Loucy (cell line): Measurements from ENCODE around the gene NDUFB7.
A peak's percentile ranks its signal among the peaks of the same experiment; 100 is the strongest.

ENCODE experiments used
- H2AFZ ChIP-seq: fragments of 200-600 bp; sonication (generic); 2 replicates; pipeline ENCODE4 v1.6.0; 2016; ENCODE audit warnings: antibody characterized with exemption, mild to moderate bottlenecking, low read length, moderate library complexity
- H3F3A ChIP-seq: fragments of 200-600 bp; 2 replicates; pipeline ENCODE4 v1.6.0; 2016; ENCODE audit warnings: antibody characterized with exemption, low read depth, mild to moderate bottlenecking
- H3K27me3 ChIP-seq: fragments of 200-600 bp; sonication (generic); 2 replicates; pipeline ENCODE4 v1.6.1; 2014; ENCODE audit warnings: low read length, mild to moderate bottlenecking; ENCODE audit not compliant: insufficient read depth, poor library complexity, severe bottlenecking
- H3K36me3 ChIP-seq: fragments of 200-600 bp; sonication (generic); 2 replicates; pipeline ENCODE4 v1.6.1; 2016; ENCODE audit warnings: low read length; ENCODE audit not compliant: insufficient read depth
- H3K4me1 ChIP-seq: fragments of 200-600 bp; sonication (generic); 2 replicates; pipeline ENCODE4 v1.5.1; 2014; ENCODE audit warnings: low read length, mild to moderate bottlenecking; ENCODE audit not compliant: insufficient read depth, poor library complexity, severe bottlenecking
- H3K4me2 ChIP-seq: fragments of 200-600 bp; sonication (generic); 2 replicates; pipeline ENCODE4 v1.6.0; 2014; ENCODE audit warnings: antibody characterized with exemption, low read length, low read depth, mild to moderate bottlenecking; ENCODE audit not compliant: poor library complexity, severe bottlenecking
- H3K4me3 ChIP-seq: fragments of 200-600 bp; sonication (generic); 2 replicates; pipeline ENCODE4 v1.5.1; 2014; ENCODE audit warnings: low read length, mild to moderate bottlenecking, mixed read lengths; ENCODE audit not compliant: poor library complexity, severe bottlenecking
- H3K79me2 ChIP-seq: fragments of 200-600 bp; sonication (generic); 2 replicates; pipeline ENCODE4 v1.6.1; 2014; ENCODE audit warnings: low read length; ENCODE audit not compliant: insufficient read depth
- H3K9ac ChIP-seq: fragments of 200-600 bp; sonication (generic); 2 replicates; pipeline ENCODE4 v1.6.0; 2014; ENCODE audit warnings: mild to moderate bottlenecking, low read depth, low read length, moderate library complexity; ENCODE audit not compliant: poor library complexity, severe bottlenecking
- H3K9me2 ChIP-seq: fragments of 200-600 bp; sonication (generic); replicated peaks from 2 replicates; pipeline ENCODE4 v1.6.1; 2016; ENCODE audit warnings: low read depth, low read length, mixed read lengths
- H3K9me3 ChIP-seq: fragments of 200-600 bp; sonication (generic); 2 replicates; pipeline ENCODE4 v1.6.1; 2014; ENCODE audit warnings: mild to moderate bottlenecking, antibody characterized with exemption, low read length, low read depth; ENCODE audit not compliant: insufficient read depth
- H4K20me1 ChIP-seq: fragments of 200-600 bp; sonication (generic); 2 replicates; pipeline ENCODE4 v1.6.0; 2014; ENCODE audit warnings: antibody characterized with exemption, low read length, mild to moderate bottlenecking; ENCODE audit not compliant: insufficient read depth, poor library complexity, severe bottlenecking
- EZH2phosphoT487 ChIP-seq: fragments of 200-600 bp; IDR thresholded peaks from 2 replicates; pipeline ENCODE4 v1.6.1; 2018; ENCODE audit warnings: antibody characterized with exemption, mild to moderate bottlenecking, moderate library complexity, borderline replicate concordance
- TF ChIP-seq, protein P1 (sequence below): fragments of 200-600 bp; sonication (generic); conservative IDR thresholded peaks from 2 replicates; pipeline ENCODE4 v1.5.1; 2014; ENCODE audit warnings: mild to moderate bottlenecking, antibody characterized with exemption, low read length

The NDUFB7 gene

DNA sequence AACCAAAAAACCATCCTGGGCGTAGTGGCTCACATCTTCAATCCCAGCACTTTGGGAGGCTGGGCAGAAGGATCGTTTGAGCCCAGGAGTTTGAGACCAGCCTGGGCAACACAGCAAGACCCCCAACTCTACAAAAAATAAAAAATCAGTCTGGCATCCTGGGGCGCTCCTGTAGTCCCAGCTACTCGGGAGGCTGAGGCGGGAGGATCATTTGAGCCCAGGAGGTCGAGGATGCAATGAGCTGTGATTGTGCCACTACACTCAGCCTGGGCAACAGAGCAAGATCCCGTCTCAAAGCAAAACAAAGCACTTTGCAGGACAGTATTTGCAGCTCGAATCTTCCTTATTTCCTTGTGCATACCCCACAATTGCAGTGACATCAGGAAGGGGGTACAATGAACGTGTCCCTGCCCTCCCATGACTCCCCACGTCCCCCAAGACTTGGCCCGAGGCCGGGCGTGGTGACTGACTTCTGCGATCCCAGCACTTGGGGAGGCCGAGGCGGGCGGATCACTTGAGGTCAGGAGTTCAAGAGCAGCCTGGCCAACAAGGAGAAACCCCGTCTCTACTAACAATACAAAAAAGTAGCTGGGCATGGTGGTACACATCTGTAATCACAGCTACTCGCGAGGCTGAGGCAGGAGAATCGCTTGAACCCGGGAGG is 870 bp downstream of the NDUFB7 start:
- Histone ChIP-seq H3K36me3 (peaks cover 9% of the 10 kb centered on the region; the same call in 1 of the 2 replicates), H3F3A (no peaks in the 10 kb centered on the region), H3K27me3 (no peaks in the 10 kb centered on the region), H2AFZ (no peak overlapping the region), H3K79me2 (peaks cover 21% of the 10 kb centered on the region), H3K4me3 (peak overlapping the region; percentile 99), H3K4me2 (peak overlapping the region; percentile 86), H4K20me1 (peaks cover 12% of the 10 kb centered on the region), H3K9me2 (no peaks in the 10 kb centered on the region), H3K9ac (peak overlapping the region; percentile 87), H3K4me1 (peaks cover 11% of the 10 kb centered on the region), H3K9me3 (no peaks in the 10 kb centered on the region)
- TF ChIP-seq, protein P1, sequence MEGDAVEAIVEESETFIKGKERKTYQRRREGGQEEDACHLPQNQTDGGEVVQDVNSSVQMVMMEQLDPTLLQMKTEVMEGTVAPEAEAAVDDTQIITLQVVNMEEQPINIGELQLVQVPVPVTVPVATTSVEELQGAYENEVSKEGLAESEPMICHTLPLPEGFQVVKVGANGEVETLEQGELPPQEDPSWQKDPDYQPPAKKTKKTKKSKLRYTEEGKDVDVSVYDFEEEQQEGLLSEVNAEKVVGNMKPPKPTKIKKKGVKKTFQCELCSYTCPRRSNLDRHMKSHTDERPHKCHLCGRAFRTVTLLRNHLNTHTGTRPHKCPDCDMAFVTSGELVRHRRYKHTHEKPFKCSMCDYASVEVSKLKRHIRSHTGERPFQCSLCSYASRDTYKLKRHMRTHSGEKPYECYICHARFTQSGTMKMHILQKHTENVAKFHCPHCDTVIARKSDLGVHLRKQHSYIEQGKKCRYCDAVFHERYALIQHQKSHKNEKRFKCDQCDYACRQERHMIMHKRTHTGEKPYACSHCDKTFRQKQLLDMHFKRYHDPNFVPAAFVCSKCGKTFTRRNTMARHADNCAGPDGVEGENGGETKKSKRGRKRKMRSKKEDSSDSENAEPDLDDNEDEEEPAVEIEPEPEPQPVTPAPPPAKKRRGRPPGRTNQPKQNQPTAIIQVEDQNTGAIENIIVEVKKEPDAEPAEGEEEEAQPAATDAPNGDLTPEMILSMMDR = no peak
- no peak for TF ChIP-seq EZH2phosphoT487

DNA sequence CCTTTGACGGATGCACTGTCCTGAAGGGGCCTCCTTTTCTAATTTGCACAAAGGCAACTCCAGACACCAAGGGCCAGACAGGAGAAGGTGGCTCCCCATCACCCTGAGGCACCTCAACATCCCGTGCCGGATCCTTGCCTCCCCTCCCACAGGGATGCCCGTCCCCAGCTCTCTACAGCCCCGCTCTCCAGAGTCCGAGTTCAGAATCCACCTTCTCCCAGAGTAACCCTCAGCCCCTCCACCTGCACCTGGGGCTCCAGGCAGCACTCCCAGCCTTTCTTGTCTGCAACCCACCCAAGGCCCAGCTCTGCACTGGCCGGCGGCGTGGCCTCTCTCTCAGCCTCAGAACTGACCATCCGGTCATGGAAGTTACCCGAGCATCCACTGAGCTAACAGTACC is 4.8 kb downstream of the NDUFB7 start:
- H3K9ac ChIP-seq = no peak overlapping the region
- TF ChIP-seq EZH2phosphoT487 = no peak
- TF ChIP-seq, protein P1 = no peak
- peaks cover 11% of the 10 kb centered on the region for H3K4me1 ChIP-seq
- H3K9me2 ChIP-seq = no peaks in the 10 kb centered on the region
- no peaks in the 10 kb centered on the region for H3F3A ChIP-seq
- H4K20me1 ChIP-seq = peaks cover 15% of the 10 kb centered on the region
- no peak overlapping the region for H3K4me3 ChIP-seq
- H3K79me2 ChIP-seq = peaks cover 21% of the 10 kb centered on the region
- no peaks in the 10 kb centered on the region for H3K27me3 ChIP-seq
- H2AFZ ChIP-seq = no peak overlapping the region
- peaks cover 20% of the 10 kb centered on the region; the same call in 1 of the 2 replicates for H3K36me3 ChIP-seq
- no peak overlapping the region for H3K4me2 ChIP-seq
- no peaks in the 10 kb centered on the region for H3K9me3 ChIP-seq

DNA sequence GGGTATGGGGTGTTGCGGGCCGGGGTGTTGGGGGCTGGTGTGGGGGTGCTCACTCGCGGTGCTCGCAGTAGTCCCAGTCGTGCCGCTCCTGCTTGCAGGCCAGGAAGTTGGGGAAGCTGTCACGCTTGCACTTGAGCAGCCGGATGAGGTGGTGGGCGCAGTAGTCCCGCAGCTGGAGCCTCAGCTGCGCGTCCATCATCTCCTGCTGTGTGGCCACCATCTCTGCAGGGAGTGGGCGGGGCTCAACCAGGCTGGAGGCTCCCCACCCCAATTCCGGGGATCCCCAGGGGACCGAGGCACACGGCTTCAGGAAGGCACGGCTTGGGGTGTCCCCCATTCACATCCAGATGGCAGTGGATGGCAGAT is 5.2 kb downstream of the NDUFB7 start:
- Histone ChIP-seq H3K9me3 (no peaks in the 10 kb centered on the region), H2AFZ (no peak overlapping the region), H3K36me3 (peaks cover 20% of the 10 kb centered on the region; the same call in 1 of the 2 replicates), H4K20me1 (peaks cover 15% of the 10 kb centered on the region), H3K4me3 (no peak overlapping the region), H3K9ac (no peak overlapping the region), H3K4me2 (no peak overlapping the region), H3K27me3 (no peaks in the 10 kb centered on the region), H3K9me2 (no peaks in the 10 kb centered on the region), H3K79me2 (peaks cover 20% of the 10 kb centered on the region), H3K4me1 (peaks cover 11% of the 10 kb centered on the region), H3F3A (no peaks in the 10 kb centered on the region)
- no peak for TF ChIP-seq EZH2phosphoT487
- TF ChIP-seq, protein P1 = no peak
